Measurements from ENCODE around the gene SAMD14. TPM values are rescaled to one million over a fixed set of nuclear protein-coding genes. Genes with fewer than 3 reads are reported as not detected.
A peak's percentile ranks its signal among the peaks of the same experiment; 100 is the strongest.

The SAMD14 gene
- total and polyA plus RNA-seq, 3 donors from 2014 or later, result 3.2 to 5.2 (median 3.3) TPM

DNA sequence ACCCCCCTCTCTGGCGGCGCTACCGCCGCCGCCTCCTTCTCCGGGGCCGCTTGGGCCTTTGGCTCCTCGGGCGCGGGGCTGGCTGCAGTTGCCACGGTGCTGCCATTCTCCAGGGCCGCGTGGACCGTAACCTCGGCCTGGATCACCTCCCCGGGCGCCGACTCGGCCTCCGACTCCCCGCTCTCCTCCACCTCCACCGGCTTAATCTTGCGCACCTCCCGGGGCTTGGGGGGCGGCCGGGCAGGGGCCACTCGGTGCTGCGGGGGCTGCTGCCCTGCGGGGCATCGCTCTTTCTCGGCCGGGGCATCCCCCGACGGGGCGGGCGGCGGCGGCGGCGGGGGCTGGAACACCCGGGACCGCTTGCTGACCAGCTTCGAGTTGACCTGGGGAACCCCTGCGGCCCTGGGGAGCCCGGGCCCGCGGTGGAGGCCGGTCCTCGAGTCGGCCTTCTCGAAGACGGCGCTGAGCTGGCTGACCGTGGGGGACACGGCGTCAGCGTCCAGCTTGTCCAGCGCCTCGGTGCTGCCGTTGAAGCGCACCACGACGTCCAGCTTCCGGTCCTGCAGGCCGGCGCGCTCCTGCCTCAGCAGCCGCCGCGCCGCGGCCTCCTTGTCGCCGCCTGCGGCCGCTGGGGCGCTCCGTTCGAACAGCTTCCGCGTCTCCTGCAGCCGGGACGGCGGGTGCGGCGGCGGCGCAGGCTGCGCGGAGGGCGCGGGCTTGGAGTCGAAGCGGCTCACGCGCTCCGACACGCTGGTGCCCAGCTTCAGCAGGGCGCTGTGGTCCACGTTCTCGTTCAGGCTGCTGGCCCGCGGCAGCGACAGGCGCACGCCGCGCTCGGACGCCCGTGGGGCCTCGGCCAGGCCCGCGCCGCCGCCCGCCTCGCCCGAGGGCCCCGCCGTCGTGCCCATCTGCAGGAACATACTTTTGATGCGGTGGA, 19.7 kb upstream of the SAMD14 start:
- Histone ChIP-seq H3K36me3 (ENCODE audit: low read depth, missing control alignments) (no peaks in the 10 kb centered on the region), H3K27ac (peak overlapping the region; percentile 81 to 84), H3K4me3 (peak overlapping the region; percentile 69 to 91), H3K4me1 (peaks cover 69% of the 10 kb centered on the region), H3K27me3 (no peaks in the 10 kb centered on the region), H3K9me3 (no peaks in the 10 kb centered on the region)
- WGBS, 2 donors, result 0 to 1% methylated on average over 14 to 34 of the region's 123 CpGs
- TF ChIP-seq, protein P1, sequence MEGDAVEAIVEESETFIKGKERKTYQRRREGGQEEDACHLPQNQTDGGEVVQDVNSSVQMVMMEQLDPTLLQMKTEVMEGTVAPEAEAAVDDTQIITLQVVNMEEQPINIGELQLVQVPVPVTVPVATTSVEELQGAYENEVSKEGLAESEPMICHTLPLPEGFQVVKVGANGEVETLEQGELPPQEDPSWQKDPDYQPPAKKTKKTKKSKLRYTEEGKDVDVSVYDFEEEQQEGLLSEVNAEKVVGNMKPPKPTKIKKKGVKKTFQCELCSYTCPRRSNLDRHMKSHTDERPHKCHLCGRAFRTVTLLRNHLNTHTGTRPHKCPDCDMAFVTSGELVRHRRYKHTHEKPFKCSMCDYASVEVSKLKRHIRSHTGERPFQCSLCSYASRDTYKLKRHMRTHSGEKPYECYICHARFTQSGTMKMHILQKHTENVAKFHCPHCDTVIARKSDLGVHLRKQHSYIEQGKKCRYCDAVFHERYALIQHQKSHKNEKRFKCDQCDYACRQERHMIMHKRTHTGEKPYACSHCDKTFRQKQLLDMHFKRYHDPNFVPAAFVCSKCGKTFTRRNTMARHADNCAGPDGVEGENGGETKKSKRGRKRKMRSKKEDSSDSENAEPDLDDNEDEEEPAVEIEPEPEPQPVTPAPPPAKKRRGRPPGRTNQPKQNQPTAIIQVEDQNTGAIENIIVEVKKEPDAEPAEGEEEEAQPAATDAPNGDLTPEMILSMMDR (IDR thresholded peaks at IDR 0.05), result no peak
- TF ChIP-seq POLR2A (IDR thresholded peaks at IDR 0.05), result no peak
- intact Hi-C loops (cut with DNase I; ENCODE audit: low total_unique reads), result no loop called here
- no peak for DNase-seq

DNA sequence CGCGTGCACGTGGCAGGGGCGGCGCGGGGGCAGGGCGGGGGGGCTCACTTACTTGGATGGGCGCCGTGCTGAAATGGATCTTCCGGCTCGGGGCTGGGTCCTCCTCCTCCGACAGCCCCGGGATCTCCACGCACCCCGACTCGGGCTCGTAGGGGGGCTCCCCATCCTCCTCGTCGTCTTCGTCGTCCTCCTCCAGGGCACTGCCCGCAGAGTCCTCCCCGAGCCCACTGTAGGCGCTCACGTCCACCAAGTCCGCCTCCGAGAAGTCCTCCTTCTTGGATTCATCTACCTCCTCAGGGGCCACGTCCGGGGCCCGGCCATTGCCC, 19.1 kb upstream of the SAMD14 start:
- DNase-seq, result no peak

DNA sequence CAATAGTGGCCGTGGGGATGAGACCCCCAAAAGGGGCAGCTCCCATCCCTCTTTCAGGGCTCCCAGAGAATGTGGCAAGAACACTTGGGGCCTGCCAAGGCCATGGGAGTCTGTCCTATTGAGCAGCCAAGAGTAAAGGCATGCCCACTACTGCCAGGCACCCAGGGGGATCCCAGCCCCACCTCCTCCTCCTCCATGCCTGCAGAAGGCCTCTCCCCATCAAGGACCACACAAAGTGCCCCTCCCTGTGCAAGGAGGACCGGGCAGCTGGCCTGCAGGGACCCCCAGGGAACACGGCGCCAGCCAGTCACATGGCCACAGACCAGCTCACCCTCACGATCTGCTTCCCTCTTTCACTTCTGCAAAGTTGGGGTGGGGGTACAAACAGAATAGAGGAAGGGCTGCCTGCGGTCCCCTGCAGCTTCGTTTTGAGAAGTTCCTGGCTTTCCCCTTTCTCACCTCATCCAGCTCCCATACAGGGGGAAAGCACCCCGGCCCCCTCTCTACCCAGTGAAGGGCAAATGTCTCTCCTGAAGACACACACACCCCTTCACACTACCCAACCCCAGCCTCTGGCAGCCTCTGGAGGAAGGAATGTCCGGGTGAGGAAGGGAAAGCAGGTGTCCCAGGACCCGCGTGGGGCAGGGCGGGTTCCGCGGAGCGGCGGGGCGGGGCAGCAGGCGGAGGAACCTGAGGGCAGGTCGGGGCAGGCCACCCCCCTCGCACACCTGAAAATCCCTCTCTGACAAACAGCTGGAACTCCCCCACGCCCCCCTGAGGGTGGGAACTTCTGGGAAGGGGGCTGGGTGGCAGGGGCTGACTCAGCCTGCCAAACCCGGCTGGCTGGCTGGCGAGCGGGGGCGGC, 18.5 kb upstream of the SAMD14 start:
- Histone ChIP-seq H3K27ac (peak overlapping the region; percentile 79 to 84), H3K9me3 (no peaks in the 10 kb centered on the region), H3K36me3 (ENCODE audit: low read depth, missing control alignments) (no peaks in the 10 kb centered on the region), H3K4me3 (peak overlapping the region; percentile 69 to 91), H3K4me1 (peaks cover 56% of the 10 kb centered on the region), H3K27me3 (no peaks in the 10 kb centered on the region)
- DNase-seq, result peak; percentile 55
- 0 to 2% methylated on average over 7 to 25 of the region's 25 CpGs for WGBS, 2 donors
- TF ChIP-seq POLR2A (IDR thresholded peaks at IDR 0.05), result no peak
- TF ChIP-seq, protein P1 (IDR thresholded peaks at IDR 0.05), result no peak
- intact Hi-C loops (cut with DNase I; ENCODE audit: low total_unique reads), result no loop called here

More for the DNA sequence above, 19.1 kb upstream of the SAMD14 start:
- H3K9me3 ChIP-seq, result no peaks in the 10 kb centered on the region
- TF ChIP-seq, protein P1 (IDR thresholded peaks at IDR 0.05), result no peak
- no peak for TF ChIP-seq POLR2A (IDR thresholded peaks at IDR 0.05)
- no peaks in the 10 kb centered on the region for H3K36me3 ChIP-seq (ENCODE audit: low read depth, missing control alignments)
- H3K4me1 ChIP-seq, result peaks cover 62% of the 10 kb centered on the region
- intact Hi-C loops (cut with DNase I; ENCODE audit: low total_unique reads), result no loop called here
- H3K27ac ChIP-seq, result peak overlapping the region; percentile 79 to 84
- WGBS, 2 donors, result 0 to 1% methylated on average over 13 to 30 of the region's 30 CpGs
- peak overlapping the region; percentile 69 to 91 for H3K4me3 ChIP-seq
- H3K27me3 ChIP-seq, result no peaks in the 10 kb centered on the region

DNA sequence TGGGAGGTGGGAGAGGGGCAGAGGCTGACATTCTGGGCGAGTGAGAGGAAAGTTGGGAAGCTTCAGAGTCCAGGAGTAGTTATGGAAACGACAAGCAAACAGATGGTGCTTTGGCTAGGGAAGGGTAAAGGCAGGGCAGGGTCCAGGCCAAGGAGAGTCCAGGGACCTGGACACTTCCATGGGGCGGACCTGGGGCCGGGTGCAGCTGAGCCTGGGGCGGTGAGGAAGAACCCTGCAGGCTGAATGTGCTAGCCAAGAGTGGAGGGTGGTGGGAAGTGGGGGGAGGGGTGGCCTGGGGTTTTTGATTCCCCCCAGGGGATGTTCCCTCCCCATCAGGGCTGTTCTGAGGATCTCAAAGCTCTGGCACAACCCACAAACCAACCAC, 17.9 kb upstream of the SAMD14 start:
- TF ChIP-seq POLR2A (IDR thresholded peaks at IDR 0.05), result no peak
- TF ChIP-seq, protein P1 (IDR thresholded peaks at IDR 0.05), result no peak
- Histone ChIP-seq H3K4me3 (peak overlapping the region in 1 of 2 donors; percentile 91), H3K36me3 (ENCODE audit: low read depth, missing control alignments) (no peaks in the 10 kb centered on the region), H3K4me1 (peaks cover 50% of the 10 kb centered on the region), H3K9me3 (no peaks in the 10 kb centered on the region), H3K27ac (peak overlapping the region; percentile 79 to 84), H3K27me3 (no peaks in the 10 kb centered on the region)
- no peak for DNase-seq
- WGBS, 2 donors, result 13 to 15% methylated on average over 5 of the region's 5 CpGs
- intact Hi-C loops (cut with DNase I; ENCODE audit: low total_unique reads), result no loop called here
